SK-N-SH (cell line): Measurements from ENCODE around the gene ARL3. TPM values are rescaled to one million over a fixed set of nuclear protein-coding genes. Genes with fewer than 3 reads are reported as not detected.
"Not testable (repeated sequence)": the region's sequence is repeated elsewhere in the genome, so short reads cannot be mapped to it uniquely, and the experiment has no call there.

Experiments
- CTCF ChIA-PET: fragments of 300-600, 350-600 bp; formaldehyde crosslinking; extraction: SDS; loops from one replicate; lab custom pipeline; 2021; lab: Yijun Ruan, JAX
- POLR2A ChIA-PET: fragments of 350-600 bp; sonication (Branson Sonifier 250); formaldehyde crosslinking; extraction: SDS; loops from one replicate; lab custom pipeline; 2020; ENCODE audit warnings: antibody characterized with exemption, inconsistent platforms; lab: Yijun Ruan, JAX
- DNase-seq: peaks from one replicate; pipeline ENCODE4 v3.0.0; 2012
- H2AFZ ChIP-seq: fragments of 200-600 bp; sonication (generic); 2 replicates; pipeline ENCODE4 v1.8.1; 2016; ENCODE audit warnings: antibody characterized with exemption, mild to moderate bottlenecking, low read depth
- H3F3A ChIP-seq: fragments of 200-600 bp; sonication (generic); replicated peaks from 2 replicates; pipeline ENCODE3; 2016; ENCODE audit warnings: antibody characterized with exemption, mild to moderate bottlenecking; ENCODE audit not compliant: insufficient read depth
- H3K27ac ChIP-seq, 2 experiments: fragments of 200-500 bp in 1 of 2; fragments of 200-600 bp in 1 of 2; sonication (Bioruptor generic) in 1 of 2; sonication (generic), shearing (Covaris generic) in 1 of 2; 2 replicates each; pipeline versions ENCODE4 v1.5.1 to v1.6.1; 2014 to 2016; ENCODE audit warnings: low read depth in 2 of 2, inconsistent platforms in 1 of 2, low read length in 1 of 2, mild to moderate bottlenecking in 1 of 2, mixed read lengths in 1 of 2
- H3K27me3 ChIP-seq: fragments of 200-600 bp; sonication (generic), shearing (Covaris generic); 2 replicates; pipeline ENCODE4 v1.6.1; 2016; ENCODE audit warnings: mixed run types; ENCODE audit not compliant: insufficient read depth
- H3K36me3 ChIP-seq, 2 experiments: fragments of 200-500 bp in 1 of 2; fragments of 200-600 bp in 1 of 2; sonication (Bioruptor generic) in 1 of 2; sonication (generic) in 1 of 2; replicated peaks in 1 of 2; 2 replicates each; pipeline versions ENCODE3 to v1.5.1; 2014 to 2016; ENCODE audit warnings: low read length in 1 of 2, mild to moderate bottlenecking in 1 of 2; ENCODE audit not compliant: insufficient read depth in 2 of 2, control insufficient read depth in 1 of 2
- H3K4me1 ChIP-seq, 2 experiments: fragments of 200-500 bp in 1 of 2; fragments of 200-600 bp in 1 of 2; sonication (Bioruptor generic) in 1 of 2; sonication (generic), shearing (Covaris generic) in 1 of 2; 2 replicates each; pipeline versions ENCODE4 v1.5.1 to v1.6.1; 2014 to 2016; ENCODE audit warnings: low read depth in 1 of 2, low read length in 1 of 2, mixed run types in 1 of 2; ENCODE audit not compliant: insufficient read depth in 2 of 2, control insufficient read depth in 1 of 2
- H3K4me2 ChIP-seq: fragments of 200-600 bp; sonication (generic), shearing (Covaris generic); 2 replicates; pipeline ENCODE4 v1.6.1; 2017; ENCODE audit warnings: mixed run types
- H3K4me3 ChIP-seq, 2 experiments: fragments of 200-500 bp in 1 of 2; fragments of 200-600 bp in 1 of 2; sonication (Bioruptor generic) in 1 of 2; sonication (generic), shearing (Covaris generic) in 1 of 2; 2 replicates each; pipeline versions ENCODE4 v1.5.1 to v1.8.1; 2014 to 2016; ENCODE audit warnings: low read depth in 2 of 2, inconsistent platforms in 1 of 2, low read length in 1 of 2, mild to moderate bottlenecking in 1 of 2, mixed read lengths in 1 of 2, moderate library complexity in 1 of 2
- H3K79me2 ChIP-seq: fragments of 200-600 bp; sonication (generic); 2 replicates; pipeline ENCODE4 v1.8.1; 2017; ENCODE audit warnings: mild to moderate bottlenecking; ENCODE audit not compliant: insufficient read depth
- H3K9ac ChIP-seq: fragments of 200-600 bp; sonication (generic); 2 replicates; pipeline ENCODE4 v1.6.1; 2017; ENCODE audit warnings: mixed run types
- H3K9me2 ChIP-seq: fragments of 200-600 bp; sonication (generic); 2 replicates; pipeline ENCODE4 v1.6.1; 2017; ENCODE audit warnings: mixed run types
- H3K9me3 ChIP-seq: fragments of 200-600 bp; sonication (generic); 2 replicates; pipeline ENCODE4 v1.6.1; 2017; ENCODE audit warnings: mixed run types, mild to moderate bottlenecking, moderate library complexity
- H4K20me1 ChIP-seq: fragments of 200-600 bp; sonication (generic); 2 replicates; pipeline ENCODE4 v1.6.1; 2017; ENCODE audit warnings: mild to moderate bottlenecking, mixed run types; ENCODE audit not compliant: insufficient read depth
- FOXJ3 ChIP-seq: sonication (generic); formaldehyde crosslinking; IDR thresholded peaks from 2 replicates; pipeline ENCODE4 v1.5.1; 2020; ENCODE audit warnings: mild to moderate bottlenecking, missing genetic modification reagents
- FOXM1 ChIP-seq: IDR thresholded peaks from 2 replicates; pipeline ENCODE4 v1.4.0; 2012; ENCODE audit warnings: low read depth, mild to moderate bottlenecking
- IRF3 ChIP-seq: fragments of 150-350 bp; IDR thresholded peaks from 2 replicates; pipeline ENCODE4 v1.6.1; 2016; ENCODE audit warnings: mild to moderate bottlenecking, low read depth, low read length
- MEF2A ChIP-seq: IDR thresholded peaks from 2 replicates; pipeline ENCODE4 v1.4.0; 2012; ENCODE audit warnings: low read depth, borderline replicate concordance
- NFIC ChIP-seq: IDR thresholded peaks from 2 replicates; pipeline ENCODE4 v1.4.0; 2012; ENCODE audit warnings: borderline replicate concordance
- YY1 ChIP-seq: IDR thresholded peaks from 2 replicates; pipeline ENCODE4 v1.4.0; 2012; ENCODE audit warnings: low read depth, mild to moderate bottlenecking
- WGBS: methylation state at CpG from one replicate; pipeline ENCODE4 v1.1.6; 2017; ENCODE audit warnings: low lambda C conversion rate; 5-methylcytosine and 5-hydroxymethylcytosine counted together
- polyA plus RNA-seq, 3 experiments: library from polyadenylated mRNA; depleted of rRNA; stranded (reverse); fragments of >200 nt; gene quantifications; 2 replicates each; pipeline ENCODE4 v1.2.3, GENCODE V29; 2012
- TF ChIP-seq, protein P1 (sequence below): fragments of 150-350 bp; IDR thresholded peaks from 2 replicates; pipeline ENCODE4 v1.6.1; 2017; ENCODE audit warnings: antibody characterized with exemption, low read length, low read depth, borderline replicate concordance
- TF ChIP-seq, protein P2 (sequence below): IDR thresholded peaks from 2 replicates; pipeline ENCODE4 v1.6.1; 2012; ENCODE audit warnings: mild to moderate bottlenecking, low read depth, low read length, moderate library complexity

The ARL3 gene
- polyA plus RNA-seq, 1 of the 3 experiments (the other 2 are of a cell fraction): 11.2 TPM

- Histone ChIP-seq H3F3A (peaks cover 7% of the 10 kb centered on the region), H2AFZ (peak overlapping the region; percentile 98), H3K79me2 (peaks cover 44% of the 10 kb centered on the region), H3K4me3 (peak overlapping the region in 1 of 2 experiments; percentile 18; a peak in 1 of 4 replicates), H3K36me3 (no peaks in the 10 kb centered on the region), H3K4me2 (peak overlapping the region; percentile 22), H3K27ac (peak overlapping the region; percentile 21 to 29; a peak in 2 of 4 replicates), H3K9me2 (no peaks in the 10 kb centered on the region), H3K27me3 (no peaks in the 10 kb centered on the region), H3K9ac (no peak overlapping the region), H4K20me1 (0 out of 2 replicates have a peak, but pooled peaks cover 3% of the 10 kb centered on the region), H3K4me1 (peaks cover 9 to 13% of the 10 kb centered on the region in 2 experiments; a peak in 1 of 4 replicates), H3K9me3 (no peaks in the 10 kb centered on the region)
- 32% methylated on average over 7 of the region's 7 CpGs for WGBS
- DNase-seq: no peak
- ChIA-PET POLR2A (interaction anchor here (0.6 to 1.5 kb wide), 5 partner anchors 9 to 495 kb away, joined by 3 to 4 read pairs (median 3); no protein-coding TSS in a partner anchor), CTCF (interaction anchor here (1.0 to 2.5 kb wide), 3 partner anchors 11 to 92 kb away, joined by 3 to 5 read pairs (median 5); no protein-coding TSS in a partner anchor)
- no peak for TF ChIP-seq FOXJ3 (CRISPR knock-in tag)
- TF ChIP-seq, protein P1, sequence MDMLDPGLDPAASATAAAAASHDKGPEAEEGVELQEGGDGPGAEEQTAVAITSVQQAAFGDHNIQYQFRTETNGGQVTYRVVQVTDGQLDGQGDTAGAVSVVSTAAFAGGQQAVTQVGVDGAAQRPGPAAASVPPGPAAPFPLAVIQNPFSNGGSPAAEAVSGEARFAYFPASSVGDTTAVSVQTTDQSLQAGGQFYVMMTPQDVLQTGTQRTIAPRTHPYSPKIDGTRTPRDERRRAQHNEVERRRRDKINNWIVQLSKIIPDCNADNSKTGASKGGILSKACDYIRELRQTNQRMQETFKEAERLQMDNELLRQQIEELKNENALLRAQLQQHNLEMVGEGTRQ: 0 out of 2 replicates have a peak, but pooled peaks have one; percentile 2
- TF ChIP-seq YY1: no peak
- no peak for TF ChIP-seq IRF3
- TF ChIP-seq FOXM1: no peak
- TF ChIP-seq NFIC: no peak
- no peak for TF ChIP-seq MEF2A
- TF ChIP-seq, protein P2, sequence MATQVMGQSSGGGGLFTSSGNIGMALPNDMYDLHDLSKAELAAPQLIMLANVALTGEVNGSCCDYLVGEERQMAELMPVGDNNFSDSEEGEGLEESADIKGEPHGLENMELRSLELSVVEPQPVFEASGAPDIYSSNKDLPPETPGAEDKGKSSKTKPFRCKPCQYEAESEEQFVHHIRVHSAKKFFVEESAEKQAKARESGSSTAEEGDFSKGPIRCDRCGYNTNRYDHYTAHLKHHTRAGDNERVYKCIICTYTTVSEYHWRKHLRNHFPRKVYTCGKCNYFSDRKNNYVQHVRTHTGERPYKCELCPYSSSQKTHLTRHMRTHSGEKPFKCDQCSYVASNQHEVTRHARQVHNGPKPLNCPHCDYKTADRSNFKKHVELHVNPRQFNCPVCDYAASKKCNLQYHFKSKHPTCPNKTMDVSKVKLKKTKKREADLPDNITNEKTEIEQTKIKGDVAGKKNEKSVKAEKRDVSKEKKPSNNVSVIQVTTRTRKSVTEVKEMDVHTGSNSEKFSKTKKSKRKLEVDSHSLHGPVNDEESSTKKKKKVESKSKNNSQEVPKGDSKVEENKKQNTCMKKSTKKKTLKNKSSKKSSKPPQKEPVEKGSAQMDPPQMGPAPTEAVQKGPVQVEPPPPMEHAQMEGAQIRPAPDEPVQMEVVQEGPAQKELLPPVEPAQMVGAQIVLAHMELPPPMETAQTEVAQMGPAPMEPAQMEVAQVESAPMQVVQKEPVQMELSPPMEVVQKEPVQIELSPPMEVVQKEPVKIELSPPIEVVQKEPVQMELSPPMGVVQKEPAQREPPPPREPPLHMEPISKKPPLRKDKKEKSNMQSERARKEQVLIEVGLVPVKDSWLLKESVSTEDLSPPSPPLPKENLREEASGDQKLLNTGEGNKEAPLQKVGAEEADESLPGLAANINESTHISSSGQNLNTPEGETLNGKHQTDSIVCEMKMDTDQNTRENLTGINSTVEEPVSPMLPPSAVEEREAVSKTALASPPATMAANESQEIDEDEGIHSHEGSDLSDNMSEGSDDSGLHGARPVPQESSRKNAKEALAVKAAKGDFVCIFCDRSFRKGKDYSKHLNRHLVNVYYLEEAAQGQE: no peak
These were observed 28.9 kb upstream of the ARL3 start for GRCh38 chr10:102743078-102743587.

DNA sequence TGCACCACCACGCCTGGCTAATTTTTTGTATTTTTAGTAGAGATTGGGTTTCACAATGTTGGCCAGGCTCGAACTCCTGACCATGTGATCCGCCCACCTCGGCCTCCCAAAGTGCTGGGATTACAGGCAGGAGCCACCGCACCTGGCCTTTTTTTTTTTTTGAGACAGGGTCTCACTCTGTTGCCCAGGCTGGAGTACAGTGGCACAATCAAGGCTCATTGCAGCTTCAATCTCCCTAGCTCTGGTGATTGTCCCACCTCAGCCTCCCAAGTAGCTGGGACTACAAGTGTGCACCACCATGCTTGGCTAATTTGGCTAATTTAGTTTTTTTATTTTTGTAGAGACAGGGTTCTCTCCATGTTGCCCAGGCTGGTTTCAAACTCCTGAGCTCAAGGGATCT, 28.1 kb upstream of the ARL3 start:
- H3K27ac ChIP-seq, DNase-seq, H4K20me1 ChIP-seq, H3K9ac ChIP-seq, H3K9me2 ChIP-seq, H3K27me3 ChIP-seq, H3K4me3 ChIP-seq, H3K36me3 ChIP-seq, POLR2A ChIA-PET, H3K9me3 ChIP-seq, H3F3A ChIP-seq, H3K4me2 ChIP-seq: not testable (repeated sequence)
- peak overlapping the region; percentile 98; the same call in 1 of the 2 replicates for H2AFZ ChIP-seq
- peaks cover 9 to 13% of the 10 kb centered on the region in 2 experiments; a peak in 1 of 4 replicates for H3K4me1 ChIP-seq
- WGBS: 98% methylated on average over 5 of the region's 5 CpGs
- CTCF ChIA-PET: interaction anchor here (0.8 to 2.5 kb wide), 4 partner anchors 11 to 159 kb away, joined by 3 to 5 read pairs (median 4); no protein-coding TSS in a partner anchor
- peaks cover 36% of the 10 kb centered on the region for H3K79me2 ChIP-seq
